ENCODE data around the gene TUT4. TPM values are rescaled to one million over a fixed set of nuclear protein-coding genes. Genes with fewer than 3 reads are reported as not detected.

Gene TUT4
- total RNA-seq, 1 experiment from 2014 or later: 27.5 TPM

DNA sequence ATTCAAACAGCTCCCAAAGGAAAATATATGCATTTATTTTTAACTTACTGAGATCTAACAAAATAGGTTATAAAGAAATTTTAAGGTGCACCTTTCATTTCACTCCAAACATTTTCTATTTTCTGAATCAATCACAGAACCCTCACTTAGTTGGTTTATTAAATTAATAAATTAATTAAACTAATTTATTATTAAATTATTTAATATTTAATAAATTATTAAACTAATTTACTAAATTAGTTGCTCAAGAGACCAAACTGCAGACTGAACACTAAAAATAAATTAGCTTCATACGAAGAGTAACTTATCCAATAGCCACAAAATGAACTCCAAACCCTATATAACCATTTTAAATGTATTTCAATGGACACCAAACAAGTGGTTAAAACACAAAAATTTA, 80.5 kb downstream of the TUT4 start:
- DNase-seq (ENCODE audit: low read depth): no peak

DNA sequence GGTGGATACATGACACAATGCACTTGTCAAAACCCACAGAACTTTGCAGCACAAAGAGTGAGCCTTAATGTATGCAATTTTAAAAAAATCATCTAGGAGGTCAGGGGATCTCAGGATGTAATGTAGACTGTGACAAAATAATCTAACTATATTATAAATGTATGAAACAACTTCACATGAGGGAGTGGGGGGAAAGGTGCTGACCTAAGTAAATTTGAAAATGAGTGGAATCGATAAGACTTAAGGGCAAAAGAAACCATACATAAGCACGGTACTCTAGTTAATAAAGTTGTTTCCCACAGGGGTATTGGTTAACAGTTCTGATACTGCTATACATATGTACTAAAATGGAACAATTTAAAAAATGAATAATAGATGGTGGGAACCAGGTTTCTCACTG, 83.8 kb downstream of the TUT4 start:
- no peak for DNase-seq (ENCODE audit: low read depth)

DNA sequence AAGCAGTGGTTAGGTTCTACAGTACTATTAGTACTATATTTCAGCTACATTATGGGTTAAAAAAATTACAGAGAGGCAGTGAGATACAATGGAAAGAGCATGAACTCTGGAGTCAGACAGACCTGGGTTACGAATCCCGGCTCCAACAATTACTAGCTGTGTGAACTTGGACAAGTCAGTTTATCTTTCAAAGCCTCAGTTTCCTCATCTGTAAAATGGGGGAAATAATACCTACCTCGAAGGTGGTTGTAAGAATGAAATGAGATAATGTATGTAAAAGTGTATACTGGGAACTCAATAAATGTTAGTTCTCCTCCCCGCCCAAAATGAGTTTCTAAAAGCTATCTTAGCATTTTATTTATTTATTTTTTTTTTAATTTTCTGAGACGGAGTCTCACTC, 89.0 kb downstream of the TUT4 start:
- no peak for DNase-seq (ENCODE audit: low read depth)

DNA sequence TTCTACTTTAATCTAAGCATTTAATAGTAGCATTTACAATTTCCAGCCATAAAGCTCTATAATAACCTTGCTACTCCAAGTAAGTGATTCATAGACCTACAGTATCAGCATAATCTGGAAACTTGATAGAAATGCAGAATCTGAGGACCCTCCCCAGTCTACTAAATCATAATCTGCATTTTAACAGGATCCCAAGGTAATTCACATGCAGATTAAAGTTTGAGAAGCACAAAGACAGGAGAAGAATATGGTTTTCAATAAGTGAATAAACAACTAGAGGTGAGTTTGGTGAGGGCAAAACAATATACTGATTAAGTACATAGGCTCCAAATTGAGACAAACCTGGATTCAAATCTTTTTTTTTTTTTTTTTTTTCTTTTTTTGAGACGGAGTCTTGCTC, 91.1 kb downstream of the TUT4 start:
- DNase-seq (ENCODE audit: low read depth): no peak

DNA sequence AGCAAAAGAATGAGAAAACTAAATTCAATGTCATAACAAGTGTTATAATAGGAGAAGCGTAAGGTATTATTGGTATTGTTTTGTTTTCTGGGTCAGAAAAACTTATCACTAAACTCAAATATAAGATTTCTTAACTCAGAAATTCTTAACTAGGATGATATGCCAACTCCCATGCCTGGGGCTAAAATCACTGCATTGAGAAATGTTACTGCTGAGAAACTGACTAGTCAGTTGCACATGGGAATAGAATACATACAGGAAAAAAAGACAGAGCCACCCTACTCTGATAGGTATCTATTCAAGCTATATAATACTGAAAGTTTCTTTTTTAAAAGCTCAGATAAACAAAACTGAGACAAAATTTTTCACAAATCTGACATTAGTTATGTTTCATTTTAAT, 92.2 kb downstream of the TUT4 start:
- DNase-seq (ENCODE audit: low read depth): peak; percentile 24

DNA sequence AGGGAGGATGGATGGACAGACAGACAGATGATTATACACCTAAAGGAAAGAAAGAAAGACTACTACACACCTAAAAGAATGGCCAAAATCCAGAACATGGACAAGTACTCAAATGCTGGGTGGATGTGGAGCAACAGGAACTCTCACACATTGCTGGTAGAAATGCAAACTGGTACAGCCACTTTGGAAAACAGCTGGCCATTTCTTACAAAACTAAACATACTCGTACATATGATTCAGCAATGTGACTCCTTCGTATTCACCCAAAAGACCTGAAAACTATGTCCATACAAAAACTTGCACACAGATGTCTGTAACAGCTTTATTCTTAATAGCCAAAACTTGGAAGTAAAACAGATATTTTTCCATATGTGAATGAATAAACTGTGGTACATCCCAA, 97.2 kb downstream of the TUT4 start:
- DNase-seq (ENCODE audit: low read depth): no peak

DNA sequence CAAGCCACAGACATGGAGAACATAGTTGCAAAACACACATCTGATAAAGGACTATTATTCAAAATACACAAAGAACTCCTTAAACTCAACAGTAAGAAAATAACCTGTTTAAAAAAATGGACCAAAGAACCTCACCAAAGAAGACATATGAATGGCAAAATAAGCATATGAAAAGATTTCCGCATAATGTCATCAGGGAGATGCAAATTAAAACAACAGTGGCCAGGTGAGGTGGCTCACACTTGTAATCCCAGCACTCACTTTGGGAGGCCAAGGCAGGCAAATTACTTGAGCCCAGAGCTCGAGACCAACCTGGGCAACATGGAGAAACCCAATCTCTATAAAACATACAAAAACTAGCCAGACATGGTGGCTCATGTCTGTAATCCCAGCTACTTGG, 98.1 kb downstream of the TUT4 start:
- no peak for DNase-seq (ENCODE audit: low read depth)

DNA sequence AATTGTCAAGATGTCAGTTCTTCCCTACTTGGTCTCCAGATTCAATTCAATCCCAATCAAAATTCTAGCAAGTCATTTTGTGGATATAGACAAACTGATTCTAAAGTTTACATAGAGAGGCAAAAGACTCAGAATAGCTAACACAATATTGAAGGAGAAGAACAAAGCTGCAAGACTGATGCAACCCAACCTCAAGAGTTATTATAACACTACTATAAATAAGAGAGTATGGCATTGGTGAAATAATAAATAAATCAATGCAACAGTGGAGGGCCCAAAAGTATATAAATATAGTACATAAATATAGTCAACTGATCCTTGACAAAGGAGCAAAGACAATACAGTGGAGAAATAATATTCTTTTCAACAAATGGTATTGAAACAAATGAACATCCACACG, 98.8 kb downstream of the TUT4 start:
- DNase-seq (ENCODE audit: low read depth): no peak

DNA sequence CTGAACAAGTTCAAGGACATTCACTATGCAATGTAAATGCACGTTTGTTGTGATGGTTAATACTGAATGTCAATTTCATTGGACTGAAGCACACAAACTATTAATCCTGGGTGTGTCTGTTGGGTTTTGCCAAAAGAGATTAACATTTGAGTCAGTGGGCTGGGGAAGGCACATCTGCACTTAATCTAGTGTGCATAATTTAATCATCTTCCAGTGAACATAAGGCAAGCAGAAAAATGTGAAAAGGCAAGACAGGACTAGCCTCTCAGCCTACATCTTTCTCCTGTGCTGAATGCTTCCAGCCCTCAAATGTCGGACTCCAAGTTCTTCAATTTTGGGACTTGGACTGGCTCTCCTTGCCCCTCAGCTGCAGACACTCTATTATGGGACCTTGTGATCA, 108.4 kb downstream of the TUT4 start:
- DNase-seq (ENCODE audit: low read depth): no peak

DNA sequence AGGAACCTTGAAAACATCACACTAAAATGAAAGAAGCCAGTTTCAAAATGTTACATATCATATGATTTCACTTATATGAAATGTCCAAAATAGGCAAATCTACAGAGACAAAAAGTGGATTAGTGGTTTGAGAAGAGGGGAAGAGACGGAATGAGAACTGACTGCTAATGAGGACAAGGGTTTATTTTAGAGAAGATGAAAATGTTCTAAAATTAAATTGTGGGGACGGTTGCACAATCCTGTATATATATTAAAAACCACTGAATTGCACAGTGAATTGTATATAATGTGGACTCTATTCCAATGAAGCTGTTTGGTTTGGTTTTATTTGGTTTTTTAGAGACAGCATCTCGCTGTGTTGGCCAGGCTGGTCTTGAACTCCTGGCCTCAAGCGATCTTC, 112.9 kb downstream of the TUT4 start:
- DNase-seq (ENCODE audit: low read depth): no peak

DNA sequence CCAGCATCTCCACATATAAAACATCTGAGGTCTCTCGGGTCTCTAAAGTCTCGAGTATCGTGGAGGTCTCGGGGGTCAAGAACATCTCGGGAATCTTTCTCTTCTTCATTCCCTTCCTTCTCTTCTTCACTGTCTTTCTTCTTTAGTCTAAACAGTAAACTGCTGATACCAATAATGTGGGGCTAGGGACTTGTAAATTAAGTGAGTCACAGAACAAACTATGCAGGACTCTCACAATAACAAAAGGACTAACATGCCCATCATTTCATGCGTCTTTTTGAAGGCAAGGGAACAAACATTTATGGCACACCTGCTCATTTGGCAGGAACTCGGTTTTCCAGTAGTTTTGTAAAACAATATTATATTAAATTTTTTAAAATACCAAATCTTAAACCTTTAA, 116.1 kb downstream of the TUT4 start:
- DNase-seq (ENCODE audit: low read depth): no peak

DNA sequence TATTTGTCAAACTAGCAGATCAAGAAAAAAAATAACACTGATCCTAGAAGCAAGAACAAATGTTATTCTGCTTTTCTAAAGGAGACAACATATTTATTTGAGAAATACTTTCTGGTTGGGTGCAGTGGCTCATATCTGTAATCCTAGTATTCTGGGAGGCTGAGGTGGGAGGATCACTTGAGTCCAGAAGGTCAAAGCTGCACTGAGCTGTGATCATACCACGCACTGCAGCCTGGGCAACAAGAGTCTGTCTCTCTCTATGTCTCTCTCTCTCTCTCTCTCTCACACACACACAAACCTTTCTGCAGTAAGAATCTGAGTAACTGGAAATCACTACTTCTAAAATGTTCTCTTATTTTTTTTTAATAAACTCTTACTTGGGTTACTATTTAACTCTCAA, 117.2 kb downstream of the TUT4 start:
- DNase-seq (ENCODE audit: low read depth): no peak

DNA sequence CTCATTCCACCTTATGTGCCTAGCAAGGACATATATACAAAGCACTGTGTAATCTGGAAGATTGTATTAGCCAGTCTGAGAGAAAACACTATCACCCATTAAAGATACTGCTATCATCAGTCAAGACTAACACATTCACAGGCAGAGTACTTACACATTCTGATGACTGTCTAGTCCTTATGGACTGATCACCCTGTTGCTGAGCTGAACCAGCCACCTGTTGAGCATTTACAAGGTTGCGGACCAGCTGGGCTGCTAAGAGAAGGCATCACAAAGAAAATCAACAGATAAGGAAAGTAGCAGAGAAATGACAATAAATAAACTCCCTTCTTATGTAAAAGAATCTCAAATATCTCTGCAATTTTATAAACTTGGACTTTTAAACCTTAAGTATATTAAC, 117.7 kb downstream of the TUT4 start:
- no peak for DNase-seq (ENCODE audit: low read depth)

DNA sequence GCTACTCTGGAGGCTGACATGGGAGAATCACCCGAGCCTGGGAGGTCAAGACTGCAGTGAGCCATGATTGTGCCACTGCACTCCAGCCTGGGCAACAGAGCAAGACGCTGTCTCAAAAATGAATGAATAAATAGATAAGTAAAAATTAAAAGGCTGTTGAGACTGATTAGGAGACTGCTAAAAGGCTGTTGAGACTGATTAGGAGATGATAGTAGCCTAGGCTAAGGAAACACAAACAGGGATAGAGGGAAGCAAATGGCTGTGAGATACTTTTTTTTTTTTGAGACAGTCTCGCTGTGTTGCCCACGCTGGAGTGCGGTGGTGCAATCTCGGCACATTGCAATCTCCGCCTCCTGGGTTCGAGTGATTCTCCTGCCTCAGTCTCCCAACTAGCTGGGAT, 120.1 kb downstream of the TUT4 start:
- no peak for DNase-seq (ENCODE audit: low read depth)

DNA sequence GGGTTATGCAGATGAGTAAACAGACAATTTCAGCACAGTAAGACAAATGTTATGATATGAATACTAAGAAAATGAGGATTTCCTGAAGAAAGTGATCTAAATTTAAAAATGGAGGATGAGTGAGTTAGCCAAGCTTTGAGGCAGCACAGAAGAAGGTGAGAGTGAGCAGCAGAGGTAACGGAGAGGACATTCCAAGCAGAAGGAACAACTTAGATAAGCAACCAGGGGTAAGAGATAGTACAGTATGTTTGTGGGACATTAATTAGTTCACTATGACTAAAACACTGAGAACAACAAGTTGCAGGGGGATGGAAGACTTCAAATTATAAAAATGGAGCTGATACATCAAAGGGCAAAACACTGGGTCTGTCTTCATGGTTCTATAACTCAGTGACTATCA, 125.7 kb downstream of the TUT4 start:
- no peak for DNase-seq (ENCODE audit: low read depth)

DNA sequence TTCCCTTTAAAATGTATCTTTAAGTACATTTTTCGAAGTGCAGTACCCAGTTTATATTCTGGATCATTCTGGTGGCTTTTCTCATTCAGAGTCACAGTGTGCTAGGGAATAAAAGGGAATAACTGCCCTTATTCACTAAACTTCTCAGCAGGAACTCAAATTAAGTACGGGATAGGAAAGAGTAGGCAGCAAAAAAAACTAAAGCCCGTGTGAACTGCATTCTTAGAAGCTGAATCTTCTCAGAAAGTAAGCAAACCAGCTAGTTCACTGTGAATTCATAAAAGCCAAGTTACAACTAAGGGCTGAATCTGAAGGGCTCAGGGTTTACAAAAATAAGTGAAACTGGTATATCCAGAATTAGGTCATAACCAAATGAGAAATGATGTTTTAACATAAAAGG, 126.5 kb downstream of the TUT4 start:
- no peak for DNase-seq (ENCODE audit: low read depth)

DNA sequence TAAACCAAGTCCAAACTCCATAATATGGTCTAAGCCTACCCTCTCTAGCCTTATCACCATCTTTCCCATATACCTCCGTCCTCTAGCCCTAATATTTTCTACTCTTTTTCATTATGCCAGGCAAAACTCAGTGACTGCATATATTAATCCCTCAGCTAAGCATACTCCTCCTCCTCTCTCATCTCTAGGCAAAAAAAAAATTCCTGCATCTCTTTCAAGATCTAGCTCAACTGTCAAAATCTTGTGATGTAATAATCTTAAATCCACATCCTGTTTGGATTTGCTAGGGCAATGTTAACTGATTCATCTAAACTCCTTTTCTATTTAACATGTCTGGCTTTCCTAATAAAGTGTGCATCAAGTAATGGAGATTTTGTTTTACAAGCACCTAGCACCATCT, 128.1 kb downstream of the TUT4 start:
- no peak for DNase-seq (ENCODE audit: low read depth)

DNA sequence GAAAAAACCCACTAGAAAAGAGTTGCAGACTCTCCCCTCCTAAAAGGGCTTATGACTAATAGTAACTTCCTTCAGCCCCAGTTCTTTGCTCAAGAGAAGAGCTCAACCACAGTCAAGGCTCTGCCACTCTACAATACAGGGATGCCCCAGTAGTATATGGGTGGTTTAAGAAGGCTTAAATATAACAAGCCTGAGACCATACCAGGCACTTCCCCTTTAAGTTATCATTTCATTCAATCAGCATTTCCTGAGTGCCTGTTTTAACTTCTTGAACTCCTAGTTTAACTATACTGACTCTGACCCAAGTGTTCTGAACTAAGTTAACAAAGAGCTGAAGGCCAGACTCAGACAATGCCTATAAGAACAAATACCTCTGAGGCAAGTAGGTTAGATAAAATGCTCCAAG, 128.7 kb downstream of the TUT4 start:
- DNase-seq (ENCODE audit: low read depth): no peak

DNA sequence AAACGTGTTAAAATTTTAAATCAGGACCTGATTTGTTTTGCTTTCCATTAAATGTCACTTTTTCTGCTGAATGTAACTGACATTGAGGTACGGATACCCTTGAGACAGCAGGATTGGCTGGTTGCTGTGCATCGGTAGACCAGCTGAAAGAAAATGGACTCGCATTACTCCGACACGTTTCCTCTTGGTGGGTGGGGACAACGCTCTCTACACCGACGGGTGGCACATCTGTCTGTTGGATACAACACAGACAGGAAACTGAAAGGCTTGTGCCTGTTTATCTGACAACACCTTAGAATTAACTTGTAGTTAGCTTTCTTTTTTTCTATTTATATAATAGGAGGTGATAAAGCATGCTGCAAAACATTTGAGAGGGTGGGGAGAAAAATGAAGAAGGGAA, 129.1 kb downstream of the TUT4 start:
- DNase-seq (ENCODE audit: low read depth): no peak

DNA sequence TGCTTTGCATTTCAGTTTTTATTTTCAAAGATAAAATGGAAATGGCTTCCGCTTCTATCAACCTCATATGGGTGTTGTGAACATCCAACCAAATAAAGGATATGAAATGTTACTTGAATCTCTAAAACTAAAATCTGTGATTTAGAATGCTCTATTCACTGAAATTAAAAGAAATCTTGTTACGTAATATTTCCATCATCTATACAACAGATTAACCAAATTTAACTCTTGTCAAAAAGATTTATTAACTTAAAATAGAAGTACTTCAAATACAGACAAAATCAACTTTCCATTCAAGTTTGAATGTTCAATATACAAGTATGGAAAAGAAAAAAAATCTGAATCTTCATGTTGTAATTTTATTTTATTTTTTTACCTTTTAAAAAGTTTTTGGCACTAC, 129.8 kb downstream of the TUT4 start:
- no peak for DNase-seq (ENCODE audit: low read depth)

DNA sequence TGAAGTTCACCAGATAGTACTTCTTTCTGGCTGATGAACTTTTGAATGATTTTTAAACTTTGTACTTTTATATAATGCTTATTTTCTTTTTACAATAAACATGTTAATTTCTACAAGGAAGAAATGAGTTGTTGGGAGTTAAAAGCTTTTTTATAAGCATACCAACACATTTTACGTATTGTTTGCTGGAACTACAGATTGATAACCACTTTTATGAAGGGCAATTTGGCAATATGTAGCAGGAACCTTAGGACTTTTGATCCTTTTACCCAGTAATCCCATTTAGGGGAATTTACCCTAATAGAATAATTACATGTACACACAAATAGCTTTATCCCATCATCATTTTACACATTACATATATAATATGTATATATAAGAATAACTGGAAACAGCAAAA, 132.2 kb downstream of the TUT4 start:
- DNase-seq (ENCODE audit: low read depth): no peak

DNA sequence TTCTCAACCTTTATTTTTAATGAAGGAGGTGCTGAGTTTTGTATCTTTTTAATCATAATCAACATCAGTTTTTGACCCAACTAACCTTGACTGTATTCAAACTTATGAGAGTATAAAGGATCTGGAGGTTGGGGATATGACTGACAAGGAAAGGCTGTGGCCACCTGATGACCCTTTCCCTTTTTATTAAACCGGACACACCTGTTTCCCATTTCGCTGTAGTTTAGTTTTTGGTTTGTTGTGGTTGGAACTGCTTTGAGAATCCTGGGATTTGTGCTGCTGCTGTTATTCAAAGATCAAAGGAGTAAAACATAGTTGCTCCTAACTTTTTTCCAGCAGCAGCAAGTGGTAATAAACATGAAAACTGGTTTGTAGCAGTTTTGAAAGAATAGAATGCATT, 136.1 kb downstream of the TUT4 start:
- no peak for DNase-seq (ENCODE audit: low read depth)

DNA sequence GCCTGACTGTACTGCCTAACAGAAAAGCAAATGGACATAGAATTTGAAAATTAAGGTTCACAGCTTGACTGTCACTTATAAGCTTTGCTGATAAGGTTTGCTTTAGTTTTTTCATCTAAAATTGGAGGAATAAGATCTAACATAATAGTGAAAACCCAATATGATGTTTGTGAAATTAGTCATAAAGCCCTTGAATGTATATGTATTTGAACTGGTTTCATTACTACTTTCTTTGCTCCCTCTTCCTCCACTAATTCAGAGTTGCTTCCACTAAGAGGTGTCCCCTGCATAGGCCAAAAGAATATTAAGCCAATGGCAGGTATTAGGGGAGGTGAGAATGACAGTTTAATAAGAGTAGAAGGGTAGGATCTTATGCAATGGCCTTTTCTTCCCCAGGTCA, 137.9 kb downstream of the TUT4 start:
- no peak for DNase-seq (ENCODE audit: low read depth)

DNA sequence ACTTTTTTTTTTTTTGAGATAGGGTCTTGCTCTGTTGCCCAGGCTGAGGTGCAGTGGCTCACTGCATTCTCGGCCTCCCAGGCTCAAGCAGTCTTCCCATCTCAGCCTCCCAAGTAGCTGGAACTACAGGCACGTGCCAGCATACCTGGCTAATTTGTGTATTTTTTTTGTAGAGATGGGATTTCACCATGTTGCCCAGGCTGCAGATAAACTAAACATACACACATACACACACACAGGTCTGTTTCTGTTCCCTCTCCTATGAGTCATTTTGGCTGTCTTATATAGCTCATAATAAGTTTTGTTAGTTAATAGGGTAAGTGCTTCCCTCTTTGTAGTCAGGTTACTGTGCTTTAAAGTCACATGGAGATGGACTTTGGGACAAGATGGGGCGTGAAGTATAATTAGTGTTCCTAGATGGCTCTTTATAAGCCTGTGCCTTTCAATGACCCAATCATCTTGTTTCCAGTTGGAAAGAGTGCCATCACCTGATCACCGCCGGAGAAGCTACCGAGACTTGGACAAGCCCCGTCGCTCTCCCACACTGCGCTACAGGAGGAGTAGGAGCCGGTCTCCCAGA, 139.4 kb downstream of the TUT4 start:
- DNase-seq (ENCODE audit: low read depth): no peak

DNA sequence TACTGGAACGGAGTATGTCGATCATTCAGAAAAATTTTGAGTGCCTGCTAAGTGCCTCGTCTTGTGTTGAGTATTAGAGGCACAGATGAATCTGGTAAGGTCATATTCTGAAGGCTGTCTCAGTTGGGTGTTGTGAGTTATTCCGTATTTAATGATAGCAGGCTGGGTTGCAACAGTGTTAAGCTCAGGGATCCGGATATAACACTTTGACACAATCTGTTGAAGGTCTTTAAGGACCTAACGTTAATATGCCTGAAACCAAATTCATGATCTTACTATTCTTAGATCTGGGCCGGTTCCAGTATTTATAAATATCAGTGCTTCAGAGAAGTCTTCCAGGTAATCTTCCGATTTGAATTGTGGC, 147.9 kb downstream of the TUT4 start:
- DNase-seq (ENCODE audit: low read depth): no peak
